CD4-positive, alpha-beta T cell treated with Interleukin-17A for 4 hours (primary cell): Measurements from ENCODE around the gene FGGY.

Experiments used
- DNase-seq: peaks from one replicate; pipeline ENCODE4 v3.0.0-alpha.2; 2020; ENCODE audit warnings: mixed read lengths

The FGGY gene

GRCh38 chr1:59670662-59671061, 373.8 kb downstream of the FGGY start:
- DNase-seq: no peak

GRCh38 chr1:59671066-59671952, 374.4 kb downstream of the FGGY start:
- DNase-seq: no peak

GRCh38 chr1:59671953-59672305, 375.0 kb downstream of the FGGY start:
- no peak for DNase-seq

- no peak for DNase-seq
Measured at GRCh38 chr1:59672851-59673572, 376.1 kb downstream of the FGGY start.

GRCh38 chr1:59673573-59674450, 376.9 kb downstream of the FGGY start:
- DNase-seq: no peak

GRCh38 chr1:59674595-59674994, 377.7 kb downstream of the FGGY start:
- no peak for DNase-seq

GRCh38 chr1:59675936-59676335, 379.0 kb downstream of the FGGY start:
- no peak for DNase-seq

GRCh38 chr1:59678040-59678439, 381.1 kb downstream of the FGGY start:
- no peak for DNase-seq

- no peak for DNase-seq
Measured at GRCh38 chr1:59678493-59679228, 381.8 kb downstream of the FGGY start.

GRCh38 chr1:59680044-59680443, 383.1 kb downstream of the FGGY start:
- DNase-seq: no peak

- DNase-seq: no peak
Measured at GRCh38 chr1:59682396-59683080, 385.6 kb downstream of the FGGY start.

GRCh38 chr1:59683197-59683596, 386.3 kb downstream of the FGGY start:
- DNase-seq: no peak

GRCh38 chr1:59684698-59685097, 387.8 kb downstream of the FGGY start:
- DNase-seq: no peak

- DNase-seq: no peak
Measured at GRCh38 chr1:59685101-59685500, 388.2 kb downstream of the FGGY start.

GRCh38 chr1:59685666-59686065, 388.8 kb downstream of the FGGY start:
- no peak for DNase-seq

- DNase-seq: no peak
Measured at GRCh38 chr1:59686170-59686569, 389.3 kb downstream of the FGGY start.

GRCh38 chr1:59686574-59686973, 389.7 kb downstream of the FGGY start:
- DNase-seq: no peak

- DNase-seq: no peak
Measured at GRCh38 chr1:59687081-59687480, 390.2 kb downstream of the FGGY start.

- no peak for DNase-seq
Measured at GRCh38 chr1:59688976-59689375, 392.1 kb downstream of the FGGY start.

- no peak for DNase-seq
Measured at GRCh38 chr1:59689730-59690129, 392.8 kb downstream of the FGGY start.

GRCh38 chr1:59690171-59690930, 393.5 kb downstream of the FGGY start:
- no peak for DNase-seq
